ENCODE results near the gene TWF1.

Gene TWF1

DNA sequence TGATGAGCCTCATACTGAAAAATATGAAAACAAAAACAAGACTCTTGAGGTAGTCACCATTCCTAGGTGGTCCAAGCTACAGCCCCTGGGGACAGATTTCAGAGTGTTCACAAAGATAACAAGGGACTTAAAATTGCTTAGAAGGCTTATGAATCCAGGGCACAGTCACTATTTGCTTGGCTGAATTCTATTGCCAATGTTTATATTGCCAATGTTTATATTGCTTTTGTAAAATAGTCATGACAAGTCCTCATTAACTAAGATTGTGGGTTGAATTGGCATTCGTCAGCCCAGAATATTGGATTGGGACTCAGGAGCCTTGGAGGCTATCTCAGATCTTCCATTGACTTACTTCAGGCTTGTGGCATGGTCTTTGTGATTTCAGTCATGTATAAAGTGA, 36.1 kb upstream of the TWF1 start:
- H3K27ac ChIP-seq (ENCODE audit: poor library complexity, severe bottlenecking): no peak overlapping the region
- H3K4me1 ChIP-seq (ENCODE audit: insufficient read depth, poor library complexity, severe bottlenecking): peaks cover 4% of the 10 kb centered on the region
- H3K27me3 ChIP-seq (ENCODE audit: insufficient read depth, poor library complexity, severe bottlenecking): no peaks in the 10 kb centered on the region
- no peaks in the 10 kb centered on the region for H3K36me3 ChIP-seq (ENCODE audit: low read depth)
- TF ChIP-seq, protein P1, sequence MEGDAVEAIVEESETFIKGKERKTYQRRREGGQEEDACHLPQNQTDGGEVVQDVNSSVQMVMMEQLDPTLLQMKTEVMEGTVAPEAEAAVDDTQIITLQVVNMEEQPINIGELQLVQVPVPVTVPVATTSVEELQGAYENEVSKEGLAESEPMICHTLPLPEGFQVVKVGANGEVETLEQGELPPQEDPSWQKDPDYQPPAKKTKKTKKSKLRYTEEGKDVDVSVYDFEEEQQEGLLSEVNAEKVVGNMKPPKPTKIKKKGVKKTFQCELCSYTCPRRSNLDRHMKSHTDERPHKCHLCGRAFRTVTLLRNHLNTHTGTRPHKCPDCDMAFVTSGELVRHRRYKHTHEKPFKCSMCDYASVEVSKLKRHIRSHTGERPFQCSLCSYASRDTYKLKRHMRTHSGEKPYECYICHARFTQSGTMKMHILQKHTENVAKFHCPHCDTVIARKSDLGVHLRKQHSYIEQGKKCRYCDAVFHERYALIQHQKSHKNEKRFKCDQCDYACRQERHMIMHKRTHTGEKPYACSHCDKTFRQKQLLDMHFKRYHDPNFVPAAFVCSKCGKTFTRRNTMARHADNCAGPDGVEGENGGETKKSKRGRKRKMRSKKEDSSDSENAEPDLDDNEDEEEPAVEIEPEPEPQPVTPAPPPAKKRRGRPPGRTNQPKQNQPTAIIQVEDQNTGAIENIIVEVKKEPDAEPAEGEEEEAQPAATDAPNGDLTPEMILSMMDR (IDR thresholded peaks at IDR 0.05; ENCODE audit: poor library complexity, severe bottlenecking): no peak
- DNase-seq (ENCODE audit: low spot score) (no peak), ATAC-seq (ENCODE audit: low read depth) (no peak)
- H3K9me3 ChIP-seq (ENCODE audit: severe bottlenecking): no peaks in the 10 kb centered on the region
- no peak overlapping the region for H3K4me3 ChIP-seq (ENCODE audit: severe bottlenecking)

DNA sequence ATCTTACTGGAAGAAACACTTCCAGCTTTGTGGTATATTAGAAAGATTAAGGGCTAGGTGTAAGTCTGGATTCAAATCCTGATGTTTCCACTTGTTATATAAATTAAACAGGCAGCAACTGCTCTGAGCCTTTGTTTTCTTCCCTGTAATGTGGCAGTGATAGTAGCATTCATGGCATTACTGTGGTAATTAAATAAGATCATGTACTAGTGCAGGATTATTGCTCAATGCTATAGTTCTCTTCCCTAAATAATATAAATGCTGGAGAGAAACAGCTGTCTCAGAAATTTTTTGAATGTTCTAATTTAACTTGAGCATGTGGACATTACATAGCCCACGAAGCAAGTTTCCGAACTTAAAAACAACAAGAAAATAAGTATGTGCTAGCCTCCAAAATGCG, 35.1 kb upstream of the TWF1 start:
- Histone ChIP-seq H3K36me3 (ENCODE audit: low read depth) (no peaks in the 10 kb centered on the region), H3K4me1 (ENCODE audit: insufficient read depth, poor library complexity, severe bottlenecking) (no peaks in the 10 kb centered on the region), H3K4me3 (ENCODE audit: severe bottlenecking) (no peak overlapping the region), H3K27ac (ENCODE audit: poor library complexity, severe bottlenecking) (no peak overlapping the region), H3K9me3 (ENCODE audit: severe bottlenecking) (no peaks in the 10 kb centered on the region), H3K27me3 (ENCODE audit: insufficient read depth, poor library complexity, severe bottlenecking) (no peaks in the 10 kb centered on the region)
- DNase-seq (ENCODE audit: low spot score) (no peak), ATAC-seq (ENCODE audit: low read depth) (no peak)
- TF ChIP-seq, protein P1 (IDR thresholded peaks at IDR 0.05; ENCODE audit: poor library complexity, severe bottlenecking): no peak

DNA sequence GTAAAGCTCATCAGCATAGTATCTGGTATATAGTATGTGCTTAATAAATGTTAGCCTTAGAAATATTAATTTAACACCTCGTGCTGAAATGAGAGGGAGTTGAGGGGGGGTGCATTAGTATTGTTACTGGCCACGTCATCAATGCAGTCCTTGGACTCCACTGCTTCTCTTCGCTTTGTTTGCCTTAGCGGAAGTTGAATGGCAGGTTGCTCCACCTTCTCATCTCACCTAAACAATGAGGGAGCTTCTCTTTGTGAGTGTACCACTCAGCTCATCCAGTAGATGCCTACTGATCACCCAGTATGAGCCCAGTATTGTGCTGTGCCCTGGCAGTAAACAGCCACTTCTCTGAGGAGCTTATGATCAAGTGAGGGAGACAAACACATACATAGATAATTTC, 34.2 kb upstream of the TWF1 start:
- Histone ChIP-seq H3K4me1 (ENCODE audit: insufficient read depth, poor library complexity, severe bottlenecking) (no peaks in the 10 kb centered on the region), H3K9me3 (ENCODE audit: severe bottlenecking) (no peaks in the 10 kb centered on the region), H3K4me3 (ENCODE audit: severe bottlenecking) (no peak overlapping the region), H3K27ac (ENCODE audit: poor library complexity, severe bottlenecking) (no peak overlapping the region), H3K27me3 (ENCODE audit: insufficient read depth, poor library complexity, severe bottlenecking) (no peaks in the 10 kb centered on the region), H3K36me3 (ENCODE audit: low read depth) (no peaks in the 10 kb centered on the region)
- ATAC-seq (ENCODE audit: low read depth) (no peak), DNase-seq (ENCODE audit: low spot score) (no peak)
- TF ChIP-seq, protein P1 (IDR thresholded peaks at IDR 0.05; ENCODE audit: poor library complexity, severe bottlenecking): no peak

DNA sequence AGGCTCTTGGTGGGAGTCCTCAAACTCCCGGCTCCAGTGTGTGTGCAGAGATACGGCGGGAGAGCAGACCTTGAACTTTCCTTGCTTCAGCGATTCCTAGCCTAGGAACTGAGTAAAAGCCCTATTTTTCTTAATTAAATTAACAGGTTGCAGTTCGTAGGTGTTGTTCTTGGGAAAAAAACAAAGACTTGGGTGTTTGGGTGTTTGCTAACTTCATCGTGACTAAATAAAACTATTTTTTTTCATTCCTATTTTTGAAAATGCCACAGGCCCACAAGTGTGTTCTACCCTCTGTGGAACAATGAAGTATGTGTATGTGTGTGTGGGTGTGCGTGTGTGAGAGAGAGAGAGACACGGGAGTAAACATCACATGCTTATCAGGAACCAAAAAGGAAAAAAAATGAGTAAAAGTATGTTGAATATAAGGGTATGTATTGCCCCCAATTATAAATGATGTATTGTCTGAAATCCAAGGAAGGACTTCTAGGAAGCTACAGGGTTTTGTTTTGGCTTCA, 30.4 kb upstream of the TWF1 start:
- Histone ChIP-seq H3K4me3 (ENCODE audit: severe bottlenecking) (peak overlapping the region; percentile 59), H3K4me1 (ENCODE audit: insufficient read depth, poor library complexity, severe bottlenecking) (no peaks in the 10 kb centered on the region), H3K27ac (ENCODE audit: poor library complexity, severe bottlenecking) (no peak overlapping the region), H3K36me3 (ENCODE audit: low read depth) (no peaks in the 10 kb centered on the region), H3K9me3 (ENCODE audit: severe bottlenecking) (no peaks in the 10 kb centered on the region), H3K27me3 (ENCODE audit: insufficient read depth, poor library complexity, severe bottlenecking) (no peaks in the 10 kb centered on the region)
- DNase-seq (ENCODE audit: low spot score): no peak
- 0 out of 3 replicates have a peak, but pooled peaks have one; percentile 4 for ATAC-seq (ENCODE audit: low read depth)
- TF ChIP-seq, protein P1 (IDR thresholded peaks at IDR 0.05; ENCODE audit: poor library complexity, severe bottlenecking): no peak

DNA sequence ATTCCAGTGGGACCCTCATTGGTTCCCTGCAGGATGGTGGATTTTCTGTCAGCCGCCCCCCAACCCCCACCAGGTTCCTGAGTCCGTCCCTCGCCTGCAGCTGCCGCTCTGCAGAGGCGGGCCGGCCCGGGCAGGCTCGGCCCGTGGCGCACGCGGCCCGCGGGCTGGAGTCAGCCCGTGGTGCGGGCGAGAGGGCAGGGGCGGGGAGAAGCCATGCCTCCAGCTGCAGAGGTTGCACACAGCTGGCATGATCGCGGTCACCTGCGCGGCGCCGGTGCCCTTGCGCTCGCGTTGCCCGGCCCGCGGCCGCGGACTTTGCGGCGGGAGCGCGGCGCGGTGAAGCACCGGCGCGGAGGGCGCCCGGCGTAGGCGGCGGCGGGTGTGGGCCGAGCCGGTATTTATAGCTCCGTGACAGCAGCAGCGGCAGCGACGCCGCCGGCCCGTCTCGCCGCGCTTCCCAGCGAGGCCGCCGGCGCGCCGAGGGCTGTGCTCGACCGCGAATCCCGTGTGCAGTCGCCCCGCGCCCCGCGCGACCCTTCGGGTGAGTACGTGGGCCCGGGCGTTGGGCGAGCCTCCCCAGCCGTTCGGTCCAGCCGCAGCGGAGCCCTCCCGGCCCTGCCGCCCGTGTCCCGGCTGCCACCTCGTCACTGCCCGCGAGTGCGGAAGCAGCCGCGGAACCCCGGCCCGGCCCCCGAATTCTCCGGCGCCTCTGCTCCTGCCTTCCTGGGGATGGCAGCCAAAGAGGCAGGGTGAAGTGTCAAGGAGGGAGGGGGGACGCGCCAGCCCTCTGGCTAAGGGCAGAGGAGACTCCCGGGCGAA, 29.7 kb upstream of the TWF1 start, which contains the start of gene TMEM117:
TSS of gene TMEM117 (plus strand) at position 426 of the 819 bp plus-strand sequence.
- Histone ChIP-seq H3K9me3 (ENCODE audit: severe bottlenecking) (no peaks in the 10 kb centered on the region), H3K4me3 (ENCODE audit: severe bottlenecking) (peak within 1 kb of the TSS; percentile 59), H3K27ac (ENCODE audit: poor library complexity, severe bottlenecking) (peak within 1 kb of the TSS; percentile 12), H3K4me1 (ENCODE audit: insufficient read depth, poor library complexity, severe bottlenecking) (no peaks in the 10 kb centered on the region), H3K36me3 (ENCODE audit: low read depth) (no peaks in the 10 kb centered on the region), H3K27me3 (ENCODE audit: insufficient read depth, poor library complexity, severe bottlenecking) (no peaks in the 10 kb centered on the region)
- ATAC-seq (ENCODE audit: low read depth) (peak; percentile 75), DNase-seq (ENCODE audit: low spot score) (no peak)
- TF ChIP-seq, protein P1 (IDR thresholded peaks at IDR 0.05; ENCODE audit: poor library complexity, severe bottlenecking): no peak

Measured in RWPE2 (cell line).